AG08395 (cell line): ENCODE measurements around the gene SPTLC1.

Source experiments
- DNase-seq: peaks from one replicate; pipeline ENCODE4 v3.0.0; 2012; ENCODE audit warnings: mixed read lengths, low spot score

Gene SPTLC1

GRCh38 chr9:92095236-92095635 lies 20.0 kb downstream of the SPTLC1 start:
- no peak for DNase-seq

GRCh38 chr9:92094655-92095054 lies 20.6 kb downstream of the SPTLC1 start:
- no peak for DNase-seq

GRCh38 chr9:92077888-92078287 lies 37.3 kb downstream of the SPTLC1 start:
- no peak for DNase-seq

GRCh38 chr9:92071634-92072033 lies 43.6 kb downstream of the SPTLC1 start:
- DNase-seq, result no peak

GRCh38 chr9:92066168-92066567 lies 49.0 kb downstream of the SPTLC1 start:
- DNase-seq, result no peak

- no peak for DNase-seq
Observed at GRCh38 chr9:92064711-92065110, 50.5 kb downstream of the SPTLC1 start.

- no peak for DNase-seq
Observed at GRCh38 chr9:92061184-92061583, 54.0 kb downstream of the SPTLC1 start.

- DNase-seq, result no peak
Observed at GRCh38 chr9:92059661-92060060, 55.6 kb downstream of the SPTLC1 start.

GRCh38 chr9:92058723-92059444 lies 56.3 kb downstream of the SPTLC1 start:
- no peak for DNase-seq

GRCh38 chr9:92058026-92058425 lies 57.2 kb downstream of the SPTLC1 start:
- DNase-seq, result no peak

- no peak for DNase-seq
Observed at GRCh38 chr9:92057226-92057625, 58.0 kb downstream of the SPTLC1 start.

- DNase-seq, result no peak
Observed at GRCh38 chr9:92055624-92056023, 59.6 kb downstream of the SPTLC1 start.

- DNase-seq, result no peak
Observed at GRCh38 chr9:92048924-92049625, 66.1 kb downstream of the SPTLC1 start.

- no peak for DNase-seq
Observed at GRCh38 chr9:92047500-92047899, 67.7 kb downstream of the SPTLC1 start.

- DNase-seq, result no peak
Observed at GRCh38 chr9:92046676-92047075, 68.5 kb downstream of the SPTLC1 start.

GRCh38 chr9:92044936-92045335 lies 70.3 kb downstream of the SPTLC1 start:
- DNase-seq, result no peak

- DNase-seq, result no peak
Observed at GRCh38 chr9:92043002-92043401, 72.2 kb downstream of the SPTLC1 start.

- no peak for DNase-seq
Observed at GRCh38 chr9:92042260-92042659, 73.0 kb downstream of the SPTLC1 start.

- no peak for DNase-seq
Observed at GRCh38 chr9:92036756-92037155, 78.5 kb downstream of the SPTLC1 start.

GRCh38 chr9:92036411-92036746 lies 78.8 kb downstream of the SPTLC1 start:
- DNase-seq, result no peak

GRCh38 chr9:92035687-92036410 lies 79.4 kb downstream of the SPTLC1 start:
- DNase-seq, result peak; percentile 41

GRCh38 chr9:92035146-92035545 lies 80.1 kb downstream of the SPTLC1 start:
- no peak for DNase-seq

GRCh38 chr9:92033991-92034390 lies 81.2 kb downstream of the SPTLC1 start:
- DNase-seq, result no peak
